ENCODE measurements around the gene NUP93. TPM values are rescaled to one million over a fixed set of nuclear protein-coding genes. Genes with fewer than 3 reads are reported as not detected.
A peak's percentile ranks its signal among the peaks of the same experiment; 100 is the strongest.

NUP93 gene
- total and polyA plus RNA-seq, 2 experiments from 2014 or later = 23.5 to 35.7 TPM

DNA sequence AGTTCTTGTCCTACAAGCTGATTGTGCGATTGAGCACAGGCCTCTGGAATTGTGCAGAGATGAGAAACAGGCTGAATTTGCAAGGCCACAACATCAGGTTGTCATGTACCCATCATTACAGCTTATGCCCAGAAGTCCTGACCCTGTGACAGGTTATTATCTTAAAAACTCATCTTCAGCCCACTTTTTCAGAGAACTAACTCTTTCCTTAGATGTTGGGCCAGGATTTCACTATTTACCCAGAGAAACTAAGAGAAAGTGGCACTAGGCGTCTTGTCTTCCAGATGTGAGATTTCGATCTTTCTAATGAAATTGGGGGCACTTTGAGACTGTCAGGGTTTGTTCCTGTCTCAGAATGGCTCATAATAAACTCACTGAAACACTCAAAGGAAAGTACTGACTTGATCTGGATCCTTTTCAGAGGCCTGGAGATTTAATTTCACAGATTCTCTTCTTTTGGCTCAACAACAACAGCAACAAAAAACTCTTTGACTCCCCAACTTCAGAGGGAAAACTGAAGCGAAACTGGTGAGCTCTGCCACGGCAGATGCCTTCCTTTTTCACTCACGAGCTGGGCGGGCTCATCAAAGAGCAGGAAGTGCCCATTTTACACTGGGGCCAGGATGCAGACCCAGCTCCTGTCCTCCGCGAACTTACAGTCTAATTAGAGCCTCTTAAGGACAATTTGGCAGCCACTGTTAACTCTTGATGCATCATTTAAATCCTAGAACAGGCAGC is 117.4 kb downstream of the NUP93 start:
- Histone ChIP-seq H3K4me1 (ENCODE audit: insufficient read depth) (peaks cover 14% of the 10 kb centered on the region), H2AFZ (no peak overlapping the region), H3K79me2 (no peaks in the 10 kb centered on the region), H3K4me3 (no peak overlapping the region), H3K4me2 (no peak overlapping the region), H3K36me3 (replicated peaks; ENCODE audit: insufficient read depth, low read depth) (no peaks in the 10 kb centered on the region), H3K27me3 (no peaks in the 10 kb centered on the region), H3K27ac (peak overlapping the region; percentile 40), H4K20me1 (ENCODE audit: insufficient read depth, poor library complexity, severe bottlenecking) (no peaks in the 10 kb centered on the region), H3K9me3 (ENCODE audit: low read depth) (no peaks in the 10 kb centered on the region), H3K9me2 (replicated peaks; ENCODE audit: insufficient read depth) (no peaks in the 10 kb centered on the region)
- no peak for TF ChIP-seq EZH2phosphoT487 (IDR thresholded peaks at IDR 0.05; ENCODE audit: low read depth, severe bottlenecking, unreplicated experiment)
- TF ChIP-seq EZH2 (IDR thresholded peaks at IDR 0.05; ENCODE audit: borderline replicate concordance) = no peak
- no peak for DNase-seq (ENCODE audit: low spot score)
- 77% methylated on average over 9 of the region's 9 CpGs for WGBS (ENCODE audit: low lambda C conversion rate, missing lambda C conversion rate)

DNA sequence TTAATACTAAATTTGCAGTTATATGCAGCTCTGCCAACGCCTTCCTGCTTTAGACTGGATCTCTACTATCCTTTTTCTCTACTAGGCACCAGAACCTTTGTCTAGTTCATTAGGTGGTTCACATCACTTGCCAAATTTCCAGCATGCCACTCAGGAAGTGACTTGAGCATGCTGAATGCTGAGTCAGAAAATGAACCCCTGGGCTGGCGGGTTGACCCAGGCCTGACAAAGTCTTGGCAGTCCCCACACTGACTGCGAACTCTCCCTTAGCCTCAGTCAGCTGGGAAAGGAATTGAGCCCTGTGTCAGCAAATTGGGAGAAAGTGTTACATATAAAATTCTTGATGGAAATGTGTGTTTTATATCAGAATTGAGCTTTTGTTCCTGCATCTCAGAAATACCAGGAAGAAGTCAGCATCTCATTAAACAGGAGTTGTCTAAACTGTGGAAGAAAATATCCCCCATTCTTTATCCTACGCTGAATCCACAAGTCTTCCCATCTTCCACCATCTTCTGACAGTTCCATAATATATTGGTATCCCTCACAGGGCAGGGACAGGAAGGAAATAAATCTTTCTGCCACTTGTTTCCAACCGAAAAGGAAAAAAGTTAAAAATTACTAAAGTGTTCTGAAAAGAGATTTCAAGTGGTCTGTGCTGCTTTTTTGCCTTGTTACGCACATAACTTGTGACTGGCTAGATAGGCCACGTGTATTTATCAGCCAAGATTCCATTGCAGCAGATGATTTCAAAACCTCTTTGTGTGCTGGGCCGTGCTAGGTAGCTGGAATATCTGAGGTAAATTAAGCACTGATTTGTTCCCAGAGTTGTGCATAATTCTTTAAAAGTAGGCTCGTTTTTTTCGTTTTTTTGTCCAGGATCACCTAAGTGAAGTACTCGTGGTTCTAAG is 118.4 kb downstream of the NUP93 start:
- no peak overlapping the region for H2AFZ ChIP-seq
- H3K27me3 ChIP-seq = no peaks in the 10 kb centered on the region
- no peaks in the 10 kb centered on the region for H3K36me3 ChIP-seq (replicated peaks; ENCODE audit: insufficient read depth, low read depth)
- no peaks in the 10 kb centered on the region for H3K9me3 ChIP-seq (ENCODE audit: low read depth)
- TF ChIP-seq EZH2phosphoT487 (IDR thresholded peaks at IDR 0.05; ENCODE audit: low read depth, severe bottlenecking, unreplicated experiment) (no peak), EZH2 (IDR thresholded peaks at IDR 0.05; ENCODE audit: borderline replicate concordance) (no peak)
- TF ChIP-seq, protein P1, sequence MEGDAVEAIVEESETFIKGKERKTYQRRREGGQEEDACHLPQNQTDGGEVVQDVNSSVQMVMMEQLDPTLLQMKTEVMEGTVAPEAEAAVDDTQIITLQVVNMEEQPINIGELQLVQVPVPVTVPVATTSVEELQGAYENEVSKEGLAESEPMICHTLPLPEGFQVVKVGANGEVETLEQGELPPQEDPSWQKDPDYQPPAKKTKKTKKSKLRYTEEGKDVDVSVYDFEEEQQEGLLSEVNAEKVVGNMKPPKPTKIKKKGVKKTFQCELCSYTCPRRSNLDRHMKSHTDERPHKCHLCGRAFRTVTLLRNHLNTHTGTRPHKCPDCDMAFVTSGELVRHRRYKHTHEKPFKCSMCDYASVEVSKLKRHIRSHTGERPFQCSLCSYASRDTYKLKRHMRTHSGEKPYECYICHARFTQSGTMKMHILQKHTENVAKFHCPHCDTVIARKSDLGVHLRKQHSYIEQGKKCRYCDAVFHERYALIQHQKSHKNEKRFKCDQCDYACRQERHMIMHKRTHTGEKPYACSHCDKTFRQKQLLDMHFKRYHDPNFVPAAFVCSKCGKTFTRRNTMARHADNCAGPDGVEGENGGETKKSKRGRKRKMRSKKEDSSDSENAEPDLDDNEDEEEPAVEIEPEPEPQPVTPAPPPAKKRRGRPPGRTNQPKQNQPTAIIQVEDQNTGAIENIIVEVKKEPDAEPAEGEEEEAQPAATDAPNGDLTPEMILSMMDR (IDR thresholded peaks at IDR 0.05; ENCODE audit: poor library complexity) = no peak
- H3K9me2 ChIP-seq (replicated peaks; ENCODE audit: insufficient read depth) = no peaks in the 10 kb centered on the region
- WGBS (ENCODE audit: low lambda C conversion rate, missing lambda C conversion rate) = 87% methylated on average over 11 of the region's 11 CpGs
- DNase-seq (ENCODE audit: low spot score) = no peak
- no peaks in the 10 kb centered on the region for H4K20me1 ChIP-seq (ENCODE audit: insufficient read depth, poor library complexity, severe bottlenecking)
- peaks cover 14% of the 10 kb centered on the region for H3K4me1 ChIP-seq (ENCODE audit: insufficient read depth)
- no peaks in the 10 kb centered on the region for H3K79me2 ChIP-seq
- H3K27ac ChIP-seq = peak overlapping the region; percentile 40
- H3K4me2 ChIP-seq = no peak overlapping the region
- H3K4me3 ChIP-seq = no peak overlapping the region

DNA sequence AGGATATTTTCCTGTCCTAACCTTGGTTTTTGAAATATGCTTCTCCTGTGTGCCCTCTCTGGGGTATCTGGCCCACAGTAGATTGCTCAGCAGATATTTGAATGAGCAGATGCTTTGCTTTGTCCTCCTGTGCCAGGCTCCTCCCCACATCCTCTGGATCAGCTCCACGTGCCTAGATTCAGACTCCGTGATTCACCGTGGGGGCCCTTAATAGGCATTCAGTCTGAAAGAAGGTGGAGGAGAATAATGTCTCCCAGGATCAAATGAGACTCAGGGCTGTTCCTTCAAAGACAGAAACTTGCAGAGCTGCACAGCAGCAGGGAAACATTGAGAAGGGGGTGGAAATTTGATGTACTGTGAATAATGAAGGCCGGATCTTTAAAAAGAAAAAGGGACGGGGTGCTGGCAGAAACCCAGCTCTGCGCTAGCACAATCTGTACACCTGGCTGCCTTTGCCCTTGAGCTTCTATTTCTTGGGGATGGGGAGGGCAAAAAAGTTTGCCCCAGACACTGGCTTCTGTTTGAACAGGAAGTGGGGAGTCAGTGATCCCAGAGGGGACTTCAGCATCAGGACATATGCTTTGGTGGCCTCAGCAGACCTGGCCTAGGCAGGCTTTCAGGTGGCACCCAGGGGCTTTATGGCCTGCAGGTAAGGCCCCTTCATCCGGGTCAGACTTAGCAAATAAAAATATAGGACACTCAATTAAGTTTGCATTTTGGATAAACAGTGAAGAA is 119.2 kb downstream of the NUP93 start:
- H3K4me3 ChIP-seq = no peak overlapping the region
- H3K9me2 ChIP-seq (replicated peaks; ENCODE audit: insufficient read depth) = no peaks in the 10 kb centered on the region
- H4K20me1 ChIP-seq (ENCODE audit: insufficient read depth, poor library complexity, severe bottlenecking) = no peaks in the 10 kb centered on the region
- DNase-seq (ENCODE audit: low spot score) = no peak
- H3K27ac ChIP-seq = peak overlapping the region; percentile 40
- H3K9me3 ChIP-seq (ENCODE audit: low read depth) = no peaks in the 10 kb centered on the region
- H2AFZ ChIP-seq = no peak overlapping the region
- WGBS (ENCODE audit: low lambda C conversion rate, missing lambda C conversion rate) = 65% methylated on average over 7 of the region's 7 CpGs
- H3K79me2 ChIP-seq = no peaks in the 10 kb centered on the region
- TF ChIP-seq, protein P1 (IDR thresholded peaks at IDR 0.05; ENCODE audit: poor library complexity) = no peak
- TF ChIP-seq EZH2phosphoT487 (IDR thresholded peaks at IDR 0.05; ENCODE audit: low read depth, severe bottlenecking, unreplicated experiment) (no peak), EZH2 (IDR thresholded peaks at IDR 0.05; ENCODE audit: borderline replicate concordance) (no peak)
- peaks cover 14% of the 10 kb centered on the region for H3K4me1 ChIP-seq (ENCODE audit: insufficient read depth)
- H3K36me3 ChIP-seq (replicated peaks; ENCODE audit: insufficient read depth, low read depth) = no peaks in the 10 kb centered on the region
- no peak overlapping the region for H3K4me2 ChIP-seq
- no peaks in the 10 kb centered on the region for H3K27me3 ChIP-seq

Measured in hepatocyte (in vitro differentiated cells).